H1 (cell line): ENCODE measurements around the gene GPR17. TPM values are rescaled to one million over a fixed set of nuclear protein-coding genes. Genes with fewer than 3 reads are reported as not detected.

ENCODE experiments used
- CTCF ChIA-PET: fragments of 300-600 bp; sonication (Branson Sonifier 250); formaldehyde crosslinking; loops from one replicate; lab custom pipeline; 2021; ENCODE audit not compliant: partially characterized antibody; lab: Charles Lee
- POLR2A ChIA-PET: fragments of 300-600 bp; sonication (Branson Sonifier 250); formaldehyde crosslinking; loops from one replicate; lab custom pipeline; 2021; ENCODE audit warnings: inconsistent platforms; ENCODE audit not compliant: partially characterized antibody; lab: Charles Lee
- DNase-seq, 2 experiments: peaks; one replicate each; pipeline versions ENCODE4 v3.0.0 to v3.0.0-alpha.2; 2010 to 2022; ENCODE audit warnings: low spot score in 2 of 2, low read depth in 1 of 2, mixed read lengths in 1 of 2
- FAIRE-seq: peaks from 2 replicates; lab custom pipeline; 2011; peaks lifted over from hg19 to GRCh38; lab: Jason Lieb, UNC
- H2AFZ ChIP-seq: 2 replicates; pipeline ENCODE4 v1.8.1; 2012; ENCODE audit warnings: low read length, inconsistent platforms
- H2AK5ac ChIP-seq: 2 replicates; pipeline ENCODE4 v1.6.1; 2013; ENCODE audit warnings: low read depth, low read length
- H2BK120ac ChIP-seq: replicated peaks from 2 replicates; pipeline ENCODE3; 2013; ENCODE audit warnings: low read depth, low read length, inconsistent platforms
- H2BK12ac ChIP-seq: 2 replicates; pipeline ENCODE4 v1.6.1; 2013; ENCODE audit warnings: low read depth, low read length
- H2BK15ac ChIP-seq: 2 replicates; pipeline ENCODE4 v1.6.1; 2013; ENCODE audit warnings: low read length
- H2BK20ac ChIP-seq: 2 replicates; pipeline ENCODE4 v1.6.1; 2013; ENCODE audit warnings: low read length
- H2BK5ac ChIP-seq: 2 replicates; pipeline ENCODE4 v1.6.1; 2013; ENCODE audit warnings: low read depth, low read length
- H3K14ac ChIP-seq: 2 replicates; pipeline ENCODE4 v1.6.1; 2013; ENCODE audit warnings: inconsistent platforms; ENCODE audit not compliant: insufficient read length
- H3K18ac ChIP-seq: 2 replicates; pipeline ENCODE4 v1.6.1; 2013; ENCODE audit warnings: low read length; ENCODE audit errors: extremely low read depth
- H3K23ac ChIP-seq: 2 replicates; pipeline ENCODE4 v1.6.1; 2013; ENCODE audit warnings: inconsistent platforms; ENCODE audit not compliant: insufficient read length
- H3K23me2 ChIP-seq: 2 replicates; pipeline ENCODE4 v1.6.1; 2013; ENCODE audit warnings: low read depth, low read length
- H3K27ac ChIP-seq: 2 replicates; pipeline ENCODE4 v1.6.1; 2011; ENCODE audit warnings: low read depth, low read length, inconsistent platforms
- H3K27me3 ChIP-seq, 4 experiments: replicated peaks in 1 of 4; 1 replicate in 1 of 4; 2 replicates in 3 of 4; pipeline versions ENCODE4 v1.6.1 to v1.8.1; 2011 to 2013; ENCODE audit warnings: low read length in 3 of 4, mild to moderate bottlenecking in 3 of 4, inconsistent platforms in 2 of 4, mixed read lengths in 2 of 4, moderate library complexity in 1 of 4; ENCODE audit not compliant: control insufficient read depth in 3 of 4, insufficient read depth in 3 of 4; ENCODE audit errors: extremely low read depth in 1 of 4
- H3K36me3 ChIP-seq, 4 experiments: 2 replicates each; pipeline versions ENCODE4 v1.6.1 to v1.8.1; 2011 to 2013; ENCODE audit warnings: mild to moderate bottlenecking in 4 of 4, low read length in 3 of 4, moderate library complexity in 2 of 4, control low read depth in 1 of 4, inconsistent platforms in 1 of 4; ENCODE audit not compliant: insufficient read depth in 4 of 4, control insufficient read depth in 2 of 4
- H3K4ac ChIP-seq: replicated peaks from 2 replicates; pipeline ENCODE3; 2013; ENCODE audit warnings: low read length, low read depth, mixed read lengths, inconsistent platforms; ENCODE audit not compliant: insufficient read length
- H3K4me1 ChIP-seq, 4 experiments: replicated peaks in 1 of 4; 1 replicate in 1 of 4; 2 replicates in 3 of 4; pipeline versions ENCODE4 v1.6.1 to v1.8.1; 2011 to 2013; ENCODE audit warnings: low read length in 3 of 4, inconsistent platforms in 2 of 4, mixed read lengths in 1 of 4; ENCODE audit not compliant: insufficient read depth in 4 of 4, control insufficient read depth in 3 of 4
- H3K4me2 ChIP-seq, 2 experiments: 2 replicates each; pipeline versions ENCODE4 v1.6.1 to v1.8.1; 2011 to 2013; ENCODE audit warnings: low read depth in 2 of 2, low read length in 2 of 2, control low read depth in 1 of 2, inconsistent platforms in 1 of 2, mild to moderate bottlenecking in 1 of 2; ENCODE audit not compliant: insufficient read depth in 1 of 2
- H3K4me3 ChIP-seq, 4 experiments: fragments of 200-600, 300-600 bp in 1 of 4; sonication (generic), shearing (Covaris generic), sonication (Bioruptor Twin) in 1 of 4; 2 replicates each; pipeline versions ENCODE4 v1.5.1 to v1.8.1; 2011 to 2016; ENCODE audit warnings: low read length in 4 of 4, low read depth in 3 of 4, control low read depth in 2 of 4, inconsistent platforms in 2 of 4, mild to moderate bottlenecking in 2 of 4, mixed read lengths in 1 of 4, moderate library complexity in 1 of 4; ENCODE audit not compliant: insufficient read depth in 2 of 4; ENCODE audit errors: extremely low read depth in 1 of 4
- H3K56ac ChIP-seq: replicated peaks from 2 replicates; pipeline ENCODE3; 2013; ENCODE audit warnings: low read depth, mild to moderate bottlenecking, mixed read lengths, low read length, inconsistent platforms; ENCODE audit not compliant: insufficient read length
- H3K79me1 ChIP-seq: 2 replicates; pipeline ENCODE4 v1.6.1; 2013; ENCODE audit warnings: low read depth, low read length, control low read depth
- H3K79me2 ChIP-seq, 2 experiments: 2 replicates each; pipeline versions ENCODE4 v1.6.1 to v1.8.1; 2012 to 2013; ENCODE audit warnings: low read length in 2 of 2, mild to moderate bottlenecking in 2 of 2, inconsistent platforms in 1 of 2; ENCODE audit not compliant: insufficient read depth in 2 of 2, control insufficient read depth in 1 of 2
- H3K9ac ChIP-seq, 4 experiments: replicated peaks in 1 of 4; 1 replicate in 1 of 4; 2 replicates in 3 of 4; pipeline versions ENCODE4 v1.6.1 to v1.8.1; 2011 to 2013; ENCODE audit warnings: low read depth in 3 of 4, low read length in 3 of 4, control low read depth in 2 of 4, mild to moderate bottlenecking in 2 of 4, moderate library complexity in 2 of 4, inconsistent platforms in 1 of 4; ENCODE audit errors: extremely low read depth in 1 of 4
- H3K9me3 ChIP-seq, 2 experiments: 2 replicates each; pipeline versions ENCODE4 v1.6.1 to v1.8.1; 2012 to 2013; ENCODE audit warnings: mild to moderate bottlenecking in 2 of 2, moderate library complexity in 2 of 2, control low read depth in 1 of 2, inconsistent platforms in 1 of 2, low read depth in 1 of 2, low read length in 1 of 2, mixed read lengths in 1 of 2; ENCODE audit not compliant: insufficient read depth in 2 of 2
- H4K20me1 ChIP-seq, 2 experiments: replicated peaks in 1 of 2; 2 replicates each; pipeline versions ENCODE3 to v1.8.1; 2011 to 2013; ENCODE audit warnings: inconsistent platforms in 2 of 2, low read length in 2 of 2, mild to moderate bottlenecking in 1 of 2; ENCODE audit not compliant: insufficient read depth in 2 of 2, control insufficient read depth in 1 of 2
- H4K5ac ChIP-seq: 2 replicates; pipeline ENCODE4 v1.6.1; 2013; ENCODE audit warnings: low read length, low read depth, mixed read lengths, inconsistent platforms; ENCODE audit not compliant: insufficient read length
- H4K8ac ChIP-seq: 2 replicates; pipeline ENCODE4 v1.8.0; 2013; ENCODE audit warnings: mild to moderate bottlenecking, moderate library complexity, low read length, inconsistent platforms; ENCODE audit not compliant: insufficient read depth; ENCODE audit errors: extremely low read depth
- H4K91ac ChIP-seq: replicated peaks from 2 replicates; pipeline ENCODE3; 2013; ENCODE audit warnings: low read length, mixed read lengths, inconsistent platforms; ENCODE audit not compliant: insufficient read length
- EZH2 ChIP-seq: fragments of 200-600 bp; sonication (generic); IDR thresholded peaks from 2 replicates; pipeline ENCODE4 v1.7.1; 2012; ENCODE audit warnings: low read depth, mild to moderate bottlenecking, moderate library complexity, low read length, inconsistent platforms; ENCODE audit not compliant: severe bottlenecking
- RNF2 ChIP-seq: fragments of 200-900, 300-1000 bp; sonication (generic); IDR thresholded peaks from 2 replicates; pipeline ENCODE4 v1.7.1; 2016; ENCODE audit warnings: borderline replicate concordance, low read depth, mild to moderate bottlenecking, antibody characterized with exemption, low read length; ENCODE audit not compliant: poor library complexity, severe bottlenecking; ENCODE audit errors: missing control alignments
- WGBS, 2 experiments: shearing (Covaris generic) in 1 of 2; methylation state at CpG; one replicate each; pipeline versions ENCODE4 v1.1.6 to v1.1.7; 2013 to 2015; ENCODE audit warnings: low lambda C conversion rate in 2 of 2, mixed read lengths in 2 of 2, inconsistent platforms in 1 of 2, low coverage in 1 of 2, missing lambda C conversion rate in 1 of 2; ENCODE audit not compliant: insufficient replicate concordance in 2 of 2, insufficient coverage in 1 of 2, insufficient read length in 1 of 2; ENCODE audit errors: extremely low coverage in 1 of 2, missing lambda C conversion rate in 1 of 2; 5-methylcytosine and 5-hydroxymethylcytosine counted together
- polyA plus RNA-seq, 7 experiments: library from polyadenylated mRNA; depleted of rRNA in 3 of 7; stranded (reverse) in 5 of 7; unstranded in 2 of 7; fragments of >200 nt in 5 of 7; fragments of 200-250 nt in 2 of 7; gene quantifications; 1 replicate in 5 of 7; 2 replicates in 1 of 7; 4 replicates in 1 of 7; pipeline versions ENCODE4 v1.2.1 to v1.2.3, GENCODE V29; 2011 to 2013; ENCODE audit warnings: missing spikeins in 2 of 7, mixed read lengths in 2 of 7
- total RNA-seq: library from RNA; stranded (reverse); fragmentation: NEBNext Ultra II Directional; extraction: Animal tissue kit (Norgen Biotek cat#: 25700); gene quantifications from 2 replicates; pipeline ENCODE4 v1.2.1, GENCODE V29; 2021

GPR17 gene
- total and polyA plus RNA-seq, 2 of the 8 experiments (the other 6 are each of a cell fraction or from before 2014, with no cell fraction given): 0.03 TPM; not detected in 1

DNA sequence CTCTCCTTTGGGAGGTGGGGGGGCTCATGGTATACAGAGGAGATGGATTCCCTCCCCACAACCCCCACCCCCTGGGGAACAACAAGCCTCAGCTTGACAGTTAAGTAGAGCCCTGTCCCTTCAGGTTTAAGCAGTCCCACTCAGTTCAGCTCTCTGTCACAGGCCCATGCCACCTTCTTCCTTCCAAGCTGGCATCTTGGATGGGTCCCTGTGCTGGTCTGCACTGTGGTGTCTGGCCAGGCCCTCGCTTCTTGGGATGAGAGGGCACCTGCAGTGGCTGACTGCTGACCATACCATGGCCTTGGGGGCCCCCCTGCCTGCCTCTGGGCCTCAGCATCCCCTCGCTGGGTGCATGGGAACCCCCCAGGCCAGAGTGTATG, 20.4 kb upstream of the GPR17 start:
- Histone ChIP-seq H2AFZ (no peak overlapping the region), H4K91ac (no peak overlapping the region), H2BK15ac (no peak overlapping the region), H4K8ac (no peak overlapping the region), H3K4me3 (no peak overlapping the region), H3K56ac (no peak overlapping the region), H2BK5ac (no peak overlapping the region), H3K27ac (no peak overlapping the region), H4K5ac (no peak overlapping the region), H2BK20ac (no peak overlapping the region), H3K23me2 (no peaks in the 10 kb centered on the region), H3K14ac (no peak overlapping the region), H3K18ac (no peak overlapping the region), H3K4me1 (no peaks in the 10 kb centered on the region), H3K36me3 (no peaks in the 10 kb centered on the region), H3K27me3 (no peaks in the 10 kb centered on the region), H2AK5ac (no peak overlapping the region), H3K4me2 (no peak overlapping the region), H2BK120ac (no peak overlapping the region), H3K9me3 (no peaks in the 10 kb centered on the region), H2BK12ac (no peak overlapping the region), H3K4ac (no peak overlapping the region), H3K79me1 (no peaks in the 10 kb centered on the region), H3K79me2 (no peaks in the 10 kb centered on the region), H4K20me1 (no peaks in the 10 kb centered on the region), H3K9ac (no peak overlapping the region), H3K23ac (no peak overlapping the region)
- ChIA-PET POLR2A (no interaction called here), CTCF (interaction anchor here (6.4 kb wide), 1 partner anchor 14 kb away, joined by 50 read pairs; no protein-coding TSS in a partner anchor)
- TF ChIP-seq EZH2: no peak
- TF ChIP-seq RNF2: no peak
- no peak for FAIRE-seq
- 84% methylated on average over 2 of the region's 2 CpGs; no CpG with 5 or more reads in 1 of the 2 experiments for WGBS, 2 experiments
- no peak for DNase-seq
